A673 (cell line): Measurements from ENCODE around the gene TMEM170A.

ENCODE experiments used
- EZH2 ChIP-seq: fragments of 200-600 bp; sonication (generic); IDR thresholded peaks from 2 replicates; pipeline ENCODE4 v1.6.1; 2017; ENCODE audit warnings: borderline replicate concordance, low read depth, mild to moderate bottlenecking, mixed read lengths, antibody characterized with exemption, low read length; ENCODE audit not compliant: poor library complexity, severe bottlenecking
- TF ChIP-seq, protein P1 (sequence below): fragments of 300-800, 200-600 bp; sonication (generic); conservative IDR thresholded peaks from 2 replicates; pipeline ENCODE4 v1.5.1; 2017; ENCODE audit warnings: low read depth, mild to moderate bottlenecking, antibody characterized with exemption, low read length, moderate library complexity, mixed read lengths

DNA sequence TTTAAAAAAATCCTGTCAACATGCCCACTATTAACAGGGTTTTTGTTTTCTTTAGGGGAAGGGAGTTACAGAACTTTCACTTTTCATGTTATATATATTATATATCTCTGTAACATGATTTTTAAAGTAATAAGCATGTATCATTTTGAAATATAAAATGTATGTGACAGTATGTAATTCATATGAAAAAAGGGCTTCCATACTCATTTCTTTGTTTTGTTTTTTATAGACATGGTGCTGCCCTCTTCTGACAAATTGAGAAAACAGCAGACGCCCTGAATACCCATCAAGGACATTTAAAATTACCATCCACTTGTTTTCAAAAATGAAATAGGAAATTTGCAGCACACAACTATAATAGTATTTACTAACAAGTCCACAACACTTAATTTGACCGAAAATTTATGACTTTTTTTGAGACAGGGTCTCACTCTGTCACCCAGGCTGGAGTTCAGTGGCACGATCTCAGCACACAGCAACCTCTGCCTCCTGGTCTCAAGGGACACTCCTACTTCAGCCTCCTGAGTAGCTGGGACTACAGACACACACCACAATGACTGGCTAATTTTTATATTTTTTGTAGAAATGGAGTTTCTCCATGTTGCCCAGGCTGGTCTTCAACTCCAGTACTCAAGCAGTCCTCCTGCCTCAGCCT lies 61.5 kb downstream of the TMEM170A start:
- TF ChIP-seq EZH2: no peak
- TF ChIP-seq, protein P1, sequence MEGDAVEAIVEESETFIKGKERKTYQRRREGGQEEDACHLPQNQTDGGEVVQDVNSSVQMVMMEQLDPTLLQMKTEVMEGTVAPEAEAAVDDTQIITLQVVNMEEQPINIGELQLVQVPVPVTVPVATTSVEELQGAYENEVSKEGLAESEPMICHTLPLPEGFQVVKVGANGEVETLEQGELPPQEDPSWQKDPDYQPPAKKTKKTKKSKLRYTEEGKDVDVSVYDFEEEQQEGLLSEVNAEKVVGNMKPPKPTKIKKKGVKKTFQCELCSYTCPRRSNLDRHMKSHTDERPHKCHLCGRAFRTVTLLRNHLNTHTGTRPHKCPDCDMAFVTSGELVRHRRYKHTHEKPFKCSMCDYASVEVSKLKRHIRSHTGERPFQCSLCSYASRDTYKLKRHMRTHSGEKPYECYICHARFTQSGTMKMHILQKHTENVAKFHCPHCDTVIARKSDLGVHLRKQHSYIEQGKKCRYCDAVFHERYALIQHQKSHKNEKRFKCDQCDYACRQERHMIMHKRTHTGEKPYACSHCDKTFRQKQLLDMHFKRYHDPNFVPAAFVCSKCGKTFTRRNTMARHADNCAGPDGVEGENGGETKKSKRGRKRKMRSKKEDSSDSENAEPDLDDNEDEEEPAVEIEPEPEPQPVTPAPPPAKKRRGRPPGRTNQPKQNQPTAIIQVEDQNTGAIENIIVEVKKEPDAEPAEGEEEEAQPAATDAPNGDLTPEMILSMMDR: peak; percentile 81
